Right cardiac atrium (tissue), 5 donors: ENCODE data around the gene CADPS2. TPM values are rescaled to one million over a fixed set of nuclear protein-coding genes. Genes with fewer than 3 reads are reported as not detected.

ENCODE experiments used
- ATAC-seq, 2 donors: fragments of 200-7000 bp; cut with Tn5 transposase; one replicate each; pipeline versions ENCODE4 v1.8.0 to v1.9.1; 2020; ENCODE audit warnings: moderate library complexity in 2 of 2, mild to moderate bottlenecking in 1 of 2
- DNase-seq, 3 donors: peaks; one replicate each; pipeline ENCODE4 v3.0.0-alpha.2; 2020
- H3K27ac ChIP-seq: one replicate; pipeline ENCODE4 v1.5.1; 2013; ENCODE audit warnings: mild to moderate bottlenecking, low read length, control low read depth, moderate library complexity
- H3K27me3 ChIP-seq: one replicate; pipeline ENCODE4 v1.6.1; 2013; ENCODE audit not compliant: control insufficient read depth, insufficient read depth
- H3K4me1 ChIP-seq: one replicate; pipeline ENCODE4 v1.6.1; 2013; ENCODE audit warnings: low read length; ENCODE audit not compliant: control insufficient read depth, insufficient read depth
- H3K4me3 ChIP-seq: one replicate; pipeline ENCODE4 v1.5.1; 2013; ENCODE audit warnings: low read length, control low read depth
- H3K9me3 ChIP-seq: one replicate; pipeline ENCODE4 v1.6.1; 2013; ENCODE audit warnings: low read length; ENCODE audit not compliant: control insufficient read depth
- WGBS: extraction: QIAGEN DNeasy Blood & Tissue Kit; methylation state at CpG from one replicate; pipeline ENCODE4 v1.1.7; 2013; 5-methylcytosine and 5-hydroxymethylcytosine counted together
- intact Hi-C, 4 donors: fragments of 100-400 bp; cut with DNase I; formaldehyde crosslinking; loops; one replicate each; pipeline versions ENCODE4 v1.11.0 to v1.14.0; 2022 to 2023
- polyA plus RNA-seq: library from polyadenylated mRNA; stranded (reverse); fragments of 200-250 nt; gene quantifications from one replicate; pipeline ENCODE4 v1.2.3, GENCODE V29; 2013
- total RNA-seq, 4 donors: library from RNA; stranded (reverse); fragmentation: NEBNext Ultra II Directional; extraction: Animal tissue kit (Norgen Biotek cat#: 25700); gene quantifications; one replicate each; pipeline ENCODE4 v1.2.1, GENCODE V29; 2021
- donor health status: healthy with polysubstance abuse.
- donor health status: DM: no; HTN: yes; CAD: no.
- donor health status: DM: no; HTN: no; CAD: no.
- donor health status: DM: no; HTN: yes; CAD: no; lungs with severe emphysema.
- donor health status: DM: yes; HTN: yes; CAD: no.

The CADPS2 gene
- total and polyA plus RNA-seq, 5 donors = 10.4 to 14.1 (median 11.5) TPM

- peak; percentile 87 to 88 for ATAC-seq
- Histone ChIP-seq H3K9me3 (no peaks in the 10 kb centered on the region), H3K4me1 (no peaks in the 10 kb centered on the region), H3K27ac (no peak overlapping the region), H3K4me3 (peak overlapping the region; percentile 97), H3K27me3 (no peaks in the 10 kb centered on the region)
- intact Hi-C loops = loop anchor here in 1 of 4 donors (10.0 kb wide), 1 partner anchor 82 kb away; no protein-coding TSS in a partner anchor
- under 1% methylated on average over 12 of the region's 12 CpGs for WGBS
- peak; percentile 75 to 89 (median 81) for DNase-seq
Observed at GRCh38 chr7:122887198-122887597, 938 bp upstream of the CADPS2 start.

DNA sequence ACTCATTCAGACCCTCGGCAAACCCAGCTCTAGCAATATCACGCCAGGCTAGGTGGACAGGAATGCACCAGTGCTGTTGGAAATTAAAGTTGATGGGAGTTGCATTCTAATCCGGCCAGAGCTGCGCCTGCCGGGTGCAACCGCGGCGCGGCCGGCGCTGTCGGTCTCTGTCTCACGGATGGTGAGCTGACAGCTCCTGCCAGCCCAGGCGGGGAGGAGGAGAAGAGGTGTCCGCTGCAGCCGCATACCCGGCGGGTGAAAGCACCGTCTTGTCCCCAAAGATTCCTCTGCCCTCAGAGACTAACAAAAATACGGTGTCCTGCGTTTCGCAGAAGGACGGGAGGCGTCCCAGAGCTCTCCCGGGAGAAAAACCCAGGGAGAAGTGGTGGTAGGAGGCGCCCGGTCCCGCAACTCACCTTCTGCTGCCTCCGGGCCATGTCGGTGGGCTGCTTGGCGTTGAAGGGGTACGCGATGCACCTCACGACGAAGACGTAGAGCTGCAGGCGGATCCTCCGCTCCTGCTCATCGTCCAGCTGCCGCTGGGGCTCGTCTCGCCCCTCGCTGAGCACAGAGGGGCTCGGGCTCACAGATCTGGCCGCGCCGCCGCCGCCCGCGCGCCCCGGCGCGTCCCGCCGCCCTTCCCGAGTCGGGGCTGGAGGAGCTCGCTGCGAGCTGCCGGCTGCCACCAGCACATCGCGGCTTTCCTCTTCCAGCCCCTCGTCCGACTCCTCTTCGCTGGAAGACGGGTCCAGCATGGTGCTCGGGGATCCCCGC lies 490 bp downstream of the CADPS2 start:
- Histone ChIP-seq H3K27me3 (no peaks in the 10 kb centered on the region), H3K9me3 (no peaks in the 10 kb centered on the region), H3K27ac (peak overlapping the region; percentile 97), H3K4me1 (no peaks in the 10 kb centered on the region), H3K4me3 (peak overlapping the region; percentile 97)
- intact Hi-C loops = loop anchor here in 1 of 4 donors (10.0 kb wide), 1 partner anchor 81 kb away; no protein-coding TSS in a partner anchor
- under 1% methylated on average over 70 of the region's 70 CpGs for WGBS
- DNase-seq = peak; percentile 44 to 74 (median 69)
- peak; percentile 63 to 66 for ATAC-seq

DNA sequence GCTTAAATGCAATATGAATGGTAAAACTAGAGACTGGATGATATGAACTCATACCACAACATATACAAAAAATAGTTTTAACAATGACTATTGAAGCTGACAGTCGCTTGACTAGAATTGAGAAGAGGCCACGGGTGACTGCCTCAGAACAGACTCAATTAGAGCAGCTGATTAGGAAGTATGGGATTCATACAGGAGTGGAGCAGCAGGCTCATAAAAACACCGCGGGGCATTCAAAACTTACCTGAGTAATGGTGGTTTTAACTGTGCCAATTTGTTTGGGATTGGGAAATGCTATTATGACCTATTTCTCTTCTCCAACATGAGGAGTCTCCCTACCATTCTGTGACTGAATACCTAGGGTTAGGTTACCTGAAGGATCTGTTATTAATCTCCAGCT lies 2.1 kb downstream of the CADPS2 start:
- intact Hi-C loops = loop anchor here in 1 of 4 donors (10.0 kb wide), 1 partner anchor 79 kb away; no protein-coding TSS in a partner anchor
- no peaks in the 10 kb centered on the region for H3K27me3 ChIP-seq
- ATAC-seq = no peak
- 78% methylated on average over 4 of the region's 4 CpGs for WGBS
- no peaks in the 10 kb centered on the region for H3K9me3 ChIP-seq
- H3K4me1 ChIP-seq = no peaks in the 10 kb centered on the region
- no peak overlapping the region for H3K27ac ChIP-seq
- no peak overlapping the region for H3K4me3 ChIP-seq
- DNase-seq = no peak

DNA sequence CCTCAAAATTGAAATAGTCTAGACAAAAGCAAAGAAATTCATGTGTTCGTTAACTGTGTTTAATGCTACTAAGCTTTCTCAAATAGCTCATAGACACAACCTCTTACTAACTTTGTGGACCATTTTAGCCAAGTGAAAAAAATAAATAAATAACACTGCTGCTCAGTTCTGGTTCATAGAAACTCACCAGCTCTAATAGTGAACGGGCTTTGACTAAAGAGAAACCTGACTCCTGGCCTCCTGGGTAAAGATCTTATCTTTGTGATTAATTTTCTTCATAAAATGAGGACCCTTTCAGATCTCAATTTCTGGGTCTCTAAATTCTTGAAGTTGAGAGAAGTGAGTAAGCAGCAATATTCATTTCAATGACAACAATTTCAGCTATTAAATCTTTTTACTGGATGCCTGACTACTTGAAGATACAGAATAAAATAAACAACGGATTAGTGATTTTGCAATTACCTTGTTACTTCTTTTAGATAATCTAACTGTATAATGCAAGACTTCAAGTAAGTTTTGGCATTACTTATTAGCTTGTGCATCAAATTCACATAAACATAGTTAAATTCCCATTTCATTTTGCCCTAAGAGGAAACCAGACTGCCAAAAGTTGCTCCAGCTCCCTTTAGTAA lies 3.1 kb downstream of the CADPS2 start:
- no peak for ATAC-seq
- Histone ChIP-seq H3K4me1 (no peaks in the 10 kb centered on the region), H3K27me3 (no peaks in the 10 kb centered on the region), H3K4me3 (no peak overlapping the region), H3K9me3 (no peaks in the 10 kb centered on the region), H3K27ac (no peak overlapping the region)
- WGBS = 72% methylated on average over 3 of the region's 3 CpGs
- intact Hi-C loops = loop anchor here in 1 of 4 donors (10.0 kb wide), 1 partner anchor 78 kb away; no protein-coding TSS in a partner anchor
- no peak for DNase-seq

GRCh38 chr7:122881324-122881723 lies 4.9 kb downstream of the CADPS2 start:
- Histone ChIP-seq H3K27ac (no peak overlapping the region), H3K4me1 (no peaks in the 10 kb centered on the region), H3K9me3 (no peaks in the 10 kb centered on the region), H3K27me3 (no peaks in the 10 kb centered on the region), H3K4me3 (peak overlapping the region; percentile 7)
- intact Hi-C loops = loop anchor here in 1 of 4 donors (10.0 kb wide), 1 partner anchor 77 kb away; no protein-coding TSS in a partner anchor
- no peak for ATAC-seq
- WGBS = 59% methylated on average over 1 of the region's 1 CpG
- no peak for DNase-seq

- Histone ChIP-seq H3K4me1 (peaks cover 4% of the 10 kb centered on the region), H3K4me3 (no peak overlapping the region), H3K9me3 (no peaks in the 10 kb centered on the region), H3K27ac (no peak overlapping the region), H3K27me3 (no peaks in the 10 kb centered on the region)
- DNase-seq (no peak), ATAC-seq (no peak)
- intact Hi-C loops = no loop called here
- 96% methylated on average over 1 of the region's 1 CpG for WGBS
Observed at GRCh38 chr7:122869260-122869659, 17.0 kb downstream of the CADPS2 start.

GRCh38 chr7:122867471-122867980 lies 18.7 kb downstream of the CADPS2 start:
- ATAC-seq (peak in 1 of 2 donors; percentile 58), DNase-seq (no peak)
- no peaks in the 10 kb centered on the region for H3K27me3 ChIP-seq
- no peak overlapping the region for H3K27ac ChIP-seq
- peaks cover 4% of the 10 kb centered on the region for H3K4me1 ChIP-seq
- H3K4me3 ChIP-seq = no peak overlapping the region
- intact Hi-C loops = no loop called here
- no peaks in the 10 kb centered on the region for H3K9me3 ChIP-seq

DNA sequence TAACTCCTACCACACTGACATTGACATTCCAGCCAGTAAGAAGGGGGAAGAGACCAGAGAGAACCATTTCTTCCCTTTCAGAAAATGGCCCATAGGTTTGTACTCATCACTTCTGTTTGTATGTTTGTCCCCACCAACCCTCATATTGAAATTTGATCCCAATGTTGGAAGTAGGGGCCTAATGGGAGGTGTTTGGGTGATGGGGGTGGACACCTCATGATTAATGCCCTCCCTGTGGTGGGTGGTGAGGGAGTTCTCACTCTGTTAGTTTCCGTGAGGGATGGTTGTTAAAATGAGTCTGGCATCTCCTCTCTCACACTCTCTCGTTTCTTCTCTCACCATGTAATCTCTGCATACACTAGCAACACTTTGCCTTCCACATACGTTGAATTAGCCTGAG lies 21.4 kb downstream of the CADPS2 start:
- ATAC-seq = no peak
- intact Hi-C loops = no loop called here

GRCh38 chr7:122864016-122864415 lies 22.2 kb downstream of the CADPS2 start:
- intact Hi-C loops = no loop called here
- no peak overlapping the region for H3K4me3 ChIP-seq
- ATAC-seq (no peak), DNase-seq (no peak)
- no peak overlapping the region for H3K27ac ChIP-seq
- no peaks in the 10 kb centered on the region for H3K27me3 ChIP-seq
- no peaks in the 10 kb centered on the region for H3K9me3 ChIP-seq
- WGBS = 98% methylated on average over 2 of the region's 2 CpGs
- peaks cover 4% of the 10 kb centered on the region for H3K4me1 ChIP-seq

More for the DNA sequence above, 21.4 kb downstream of the CADPS2 start:
- Histone ChIP-seq H3K27ac (no peak overlapping the region), H3K27me3 (no peaks in the 10 kb centered on the region), H3K4me3 (no peak overlapping the region), H3K9me3 (no peaks in the 10 kb centered on the region), H3K4me1 (peaks cover 4% of the 10 kb centered on the region)
- no peak for DNase-seq
- 52% methylated on average over 3 of the region's 3 CpGs for WGBS

DNA sequence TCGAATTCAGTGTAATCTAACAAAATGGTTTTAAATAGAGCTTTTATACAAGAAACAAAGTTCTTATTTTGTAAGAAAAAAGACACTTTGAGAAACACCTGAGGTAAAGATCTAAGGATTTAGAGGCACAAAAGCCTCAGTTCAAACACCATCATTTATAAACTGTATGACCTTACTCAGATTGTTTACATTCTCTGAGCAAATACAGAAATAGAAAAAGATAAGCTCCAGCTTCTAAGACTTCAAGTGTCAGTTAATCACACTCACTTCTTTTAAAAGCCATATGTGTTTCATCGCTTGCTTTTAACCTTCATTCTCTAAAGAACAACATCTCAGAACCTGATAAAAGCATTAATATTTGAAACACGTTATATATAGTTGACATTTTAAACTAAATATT lies 27.9 kb downstream of the CADPS2 start:
- intact Hi-C loops = no loop called here
- Histone ChIP-seq H3K27me3 (no peaks in the 10 kb centered on the region), H3K9me3 (no peaks in the 10 kb centered on the region), H3K4me1 (no peaks in the 10 kb centered on the region), H3K4me3 (no peak overlapping the region), H3K27ac (no peak overlapping the region)
- no peak for DNase-seq
- 54% methylated on average over 3 of the region's 3 CpGs for WGBS
- no peak for ATAC-seq

GRCh38 chr7:122850528-122850927 lies 35.7 kb downstream of the CADPS2 start:
- Histone ChIP-seq H3K27me3 (no peaks in the 10 kb centered on the region), H3K4me3 (no peak overlapping the region), H3K9me3 (no peaks in the 10 kb centered on the region), H3K27ac (no peak overlapping the region), H3K4me1 (no peaks in the 10 kb centered on the region)
- DNase-seq (no peak), ATAC-seq (no peak)
- intact Hi-C loops = no loop called here
